ENCODE data around the gene KRT73. TPM values are rescaled to one million over a fixed set of nuclear protein-coding genes. Genes with fewer than 3 reads are reported as not detected.

Gene KRT73
- not detected in 5 replicates for total RNA-seq (2022; extraction: Qiagen RNA extraction)

DNA sequence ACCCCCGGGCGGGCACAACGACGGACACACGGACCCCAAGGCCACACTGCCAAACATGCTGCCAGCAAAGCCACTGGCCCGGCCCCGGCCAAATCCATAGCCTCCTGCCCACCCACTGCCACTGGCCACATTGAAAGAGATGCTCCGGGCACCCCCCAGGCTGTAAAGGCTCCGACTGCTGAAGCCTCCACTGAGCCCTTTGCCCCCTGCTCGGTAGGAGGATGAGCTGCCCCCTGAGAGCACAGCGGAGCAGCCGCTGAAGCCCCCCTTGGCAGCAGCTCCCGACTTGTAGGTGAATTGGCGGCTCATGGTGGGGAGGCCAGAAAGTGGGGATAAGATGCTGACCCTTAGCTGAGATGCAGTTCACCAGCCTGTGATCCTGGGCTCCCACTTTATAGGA is at the start of gene KRT73:
Gene KRT73, minus strand, starts transcription at position 344 of the 400 bp plus-strand sequence. Its CDS starts 35 bp downstream, at position 309.

GRCh38 chr12:52651726-52652261 is 33.4 kb upstream of the KRT73 start, which contains the start of gene KRT2:
Gene KRT2, minus strand, starts transcription at chr12:52652211. Its CDS starts 69 bp downstream, at chr12:52652142.

DNA sequence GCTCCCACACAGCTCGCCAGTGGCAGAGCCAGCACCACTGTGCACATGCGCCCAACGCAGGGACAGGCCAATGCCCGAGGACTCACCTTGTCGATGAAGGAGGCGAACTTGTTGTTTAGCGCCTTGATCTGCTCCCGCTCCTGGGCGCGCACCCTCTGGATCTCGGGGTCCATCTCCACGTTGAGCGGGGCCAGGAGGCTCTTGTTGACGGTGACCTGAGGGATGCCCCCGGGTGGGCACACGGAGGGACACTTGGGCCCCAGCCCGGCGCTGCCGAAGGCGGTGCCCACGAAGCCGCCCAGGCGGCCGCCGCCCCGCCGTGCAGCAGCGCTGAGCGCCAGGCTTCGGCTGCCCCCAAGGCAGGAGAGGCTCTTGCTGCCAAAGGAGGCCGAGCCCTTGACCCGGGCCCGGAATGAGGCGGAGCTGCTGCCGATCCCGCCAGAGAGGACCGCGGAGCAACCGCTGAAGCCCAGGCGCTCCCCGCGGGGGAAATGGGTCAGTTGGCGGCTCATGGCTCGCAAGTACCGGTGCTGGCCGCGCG is 17.3 kb downstream of the KRT73 start, which contains the start of gene KRT72:
Gene KRT72, minus strand, starts transcription at position 523 of the 541 bp plus-strand sequence. Its CDS starts 11 bp downstream, at position 512.

GRCh38 chr12:52573743-52574142 is 44.6 kb downstream of the KRT73 start, which contains the start of gene KRT74:
Gene KRT74, minus strand, starts transcription at chr12:52573843. Its CDS starts 66 bp downstream, at chr12:52573777.

Other genes starting within 250 kb of the KRT73 start
- not detected in 5 replicates for gene KRT84, start 232.9 kb downstream of the KRT73 start, total RNA-seq (2022; extraction: Qiagen RNA extraction)
- gene KRT82, start 212.2 kb downstream of the KRT73 start, total RNA-seq (2022; extraction: Qiagen RNA extraction): not detected in 5 replicates
- 0.09 to 0.17 TPM (median 0.11 TPM) in 4 of 5 replicates, not detected in the other for gene KRT75, start 184.2 kb downstream of the KRT73 start, total RNA-seq (2022; extraction: Qiagen RNA extraction)
- 0.05 to 0.07 TPM in 2 of 5 replicates, not detected in the others for gene KRT6B, start 166.4 kb downstream of the KRT73 start, total RNA-seq (2022; extraction: Qiagen RNA extraction)
- gene KRT6C, start 144.8 kb downstream of the KRT73 start, total RNA-seq (2022; extraction: Qiagen RNA extraction): not detected in 5 replicates
- 10.0 to 14.8 TPM (median 12.1 TPM) in 5 replicates for gene KRT6A, start 125.3 kb downstream of the KRT73 start, total RNA-seq (2022; extraction: Qiagen RNA extraction)
- 0.52 to 0.72 TPM (median 0.62 TPM) in 5 replicates for gene KRT5, start 98.2 kb downstream of the KRT73 start, total RNA-seq (2022; extraction: Qiagen RNA extraction)
- 0.02 to 0.09 TPM (median 0.05 TPM) in 3 of 5 replicates, not detected in the others for gene KRT71, start 65.4 kb downstream of the KRT73 start, total RNA-seq (2022; extraction: Qiagen RNA extraction)
- 0.02 to 0.03 TPM in 2 of 5 replicates, not detected in the others for gene KRT74, start 44.7 kb downstream of the KRT73 start, total RNA-seq (2022; extraction: Qiagen RNA extraction)
- gene KRT72, start 17.1 kb downstream of the KRT73 start, total RNA-seq (2022; extraction: Qiagen RNA extraction): 0.05 TPM in 1 of 5 replicates, not detected in the others
- 0.03 TPM in 1 of 5 replicates, not detected in the others for gene KRT2, start 33.7 kb upstream of the KRT73 start, total RNA-seq (2022; extraction: Qiagen RNA extraction)
- gene KRT1, start 61.8 kb upstream of the KRT73 start, total RNA-seq (2022; extraction: Qiagen RNA extraction): not detected in 5 replicates
- not detected in 5 replicates for gene KRT77, start 85.0 kb upstream of the KRT73 start, total RNA-seq (2022; extraction: Qiagen RNA extraction)
- gene KRT76, start 158.8 kb upstream of the KRT73 start, total RNA-seq (2022; extraction: Qiagen RNA extraction): not detected in 5 replicates
- 0.03 to 0.06 TPM in 2 of 5 replicates, not detected in the others for gene KRT3, start 177.6 kb upstream of the KRT73 start, total RNA-seq (2022; extraction: Qiagen RNA extraction)
- gene KRT4, start 195.6 kb upstream of the KRT73 start, total RNA-seq (2022; extraction: Qiagen RNA extraction): 2.1 to 3.6 TPM (median 2.7 TPM) in 5 replicates
- 0.05 to 0.10 TPM (median 0.07 TPM) in 4 of 5 replicates, not detected in the other for gene KRT79, start 215.8 kb upstream of the KRT73 start, total RNA-seq (2022; extraction: Qiagen RNA extraction)
- 0.04 to 0.13 TPM (median 0.07 TPM) in 5 replicates for gene KRT78, start 230.4 kb upstream of the KRT73 start, total RNA-seq (2022; extraction: Qiagen RNA extraction)